Measurements from ENCODE around the gene ABHD2. TPM values are rescaled to one million over a fixed set of nuclear protein-coding genes. Genes with fewer than 3 reads are reported as not detected.

ABHD2 gene
- total RNA-seq, 3 donors from 2014 or later: 48.9 to 72.6 (median 64.1) TPM

DNA sequence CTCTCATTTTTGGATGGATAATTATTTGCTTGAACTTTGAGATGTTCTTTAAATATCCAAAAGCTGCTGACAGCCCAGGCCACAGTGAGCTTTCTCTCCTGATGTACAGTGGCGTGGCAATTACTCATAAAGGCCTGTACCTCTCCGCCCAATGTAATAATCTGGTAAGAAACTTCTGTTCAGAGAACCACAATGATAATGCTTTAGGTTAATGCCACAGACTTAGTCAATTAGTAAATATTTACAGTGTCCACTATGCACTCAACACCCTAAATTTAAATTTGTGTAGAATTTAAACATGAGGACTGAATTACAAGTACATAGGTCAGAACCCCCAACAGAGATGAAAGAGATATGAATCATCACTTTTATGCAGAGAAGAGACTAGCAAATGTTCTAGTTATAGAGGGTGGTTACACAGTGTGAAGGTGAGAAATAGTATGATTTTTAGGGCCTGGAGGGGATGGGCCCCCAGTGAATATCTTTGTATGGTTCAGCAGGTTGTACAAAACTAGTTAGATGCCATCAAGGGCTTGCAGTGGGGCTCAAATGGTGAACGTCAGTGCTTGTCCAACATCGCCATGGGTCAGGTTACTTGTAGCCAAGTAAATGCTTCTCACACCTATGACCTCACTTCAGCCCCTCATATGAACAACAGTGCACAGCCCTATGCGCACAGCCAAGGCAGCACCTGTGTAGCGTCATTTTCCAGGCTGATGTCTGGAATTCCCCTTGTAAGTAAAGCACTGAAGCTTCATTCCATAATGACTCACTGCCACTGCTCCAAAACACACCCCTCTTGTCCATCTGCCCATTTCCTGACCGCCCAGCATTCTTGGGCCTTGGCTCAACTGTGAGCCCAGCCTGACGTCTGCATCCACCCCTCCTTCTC lies 13.3 kb downstream of the ABHD2 start:
- Mint-ChIP-seq H3K36me3 (ENCODE audit: insufficient read depth) (peaks cover 15% of the 10 kb centered on the region), H3K9me3 (no peaks in the 10 kb centered on the region), H3K4me1 (ENCODE audit: low read depth) (peaks cover 20% of the 10 kb centered on the region), H3K4me3 (no peak overlapping the region), H3K27me3 (ENCODE audit: low read depth) (no peaks in the 10 kb centered on the region)
- ATAC-seq: peak in 1 of 2 donors; percentile 56
- no peak for DNase-seq

DNA sequence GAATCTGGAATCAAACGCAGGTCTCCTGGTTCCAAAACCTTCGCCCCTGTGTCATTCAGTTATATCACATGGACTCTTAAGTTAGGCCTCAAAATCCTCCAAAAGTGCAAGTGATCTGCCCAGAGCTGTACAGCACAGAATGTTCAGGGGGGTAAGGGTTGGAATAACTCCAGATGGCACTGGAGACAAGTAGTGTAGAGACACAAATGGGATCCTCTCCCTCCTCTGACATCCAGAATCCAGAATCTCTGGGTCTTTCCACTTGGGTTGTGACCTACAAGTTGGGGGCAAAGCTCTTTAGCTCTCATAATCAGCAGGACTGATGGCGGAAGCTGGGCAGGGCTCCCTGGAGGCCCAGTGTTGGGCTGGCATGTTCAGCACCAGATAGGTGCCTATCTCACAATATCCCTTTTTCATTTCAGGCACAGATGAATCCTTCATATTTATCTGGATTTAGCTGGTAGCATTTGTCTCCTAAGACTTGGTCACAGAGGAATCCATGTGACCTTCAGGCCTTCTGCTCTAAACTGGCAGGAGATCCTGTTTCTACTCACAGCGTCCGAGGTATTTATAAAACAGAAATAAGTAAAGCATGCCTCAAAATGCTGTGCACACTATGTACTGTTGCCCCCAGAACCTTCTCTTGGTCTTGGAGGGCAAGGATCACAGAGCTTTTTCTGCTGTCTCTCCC lies 15.4 kb downstream of the ABHD2 start:
- DNase-seq (no peak), ATAC-seq (no peak)
- Mint-ChIP-seq H3K4me1 (ENCODE audit: low read depth) (peaks cover 21% of the 10 kb centered on the region), H3K4me3 (no peak overlapping the region), H3K9me3 (no peaks in the 10 kb centered on the region), H3K27me3 (ENCODE audit: low read depth) (no peaks in the 10 kb centered on the region), H3K36me3 (ENCODE audit: insufficient read depth) (peaks cover 23% of the 10 kb centered on the region)

DNA sequence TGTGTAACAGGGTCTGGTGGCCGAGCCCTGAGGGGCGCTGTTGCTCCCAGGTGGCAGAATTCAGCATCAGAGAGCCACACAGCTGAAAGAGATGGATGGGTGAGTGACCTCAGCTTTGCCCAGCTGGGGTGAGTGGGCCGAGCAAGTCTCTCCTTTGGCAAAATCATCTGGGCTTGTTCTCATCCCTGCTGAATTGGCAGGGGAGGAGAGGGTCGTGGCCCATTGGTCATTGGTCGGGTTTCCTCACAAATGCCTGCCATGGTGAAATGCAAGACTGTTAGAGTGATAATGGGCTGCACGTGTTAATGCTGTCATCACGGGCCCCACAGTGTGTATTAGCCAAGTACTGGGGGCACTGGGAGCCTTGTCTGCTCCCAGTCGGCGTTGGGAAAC lies 15.9 kb downstream of the ABHD2 start:
- H3K9me3 Mint-ChIP-seq: no peaks in the 10 kb centered on the region
- DNase-seq: no peak
- ATAC-seq: no peak
- no peaks in the 10 kb centered on the region for H3K27me3 Mint-ChIP-seq (ENCODE audit: low read depth)
- peaks cover 22% of the 10 kb centered on the region for H3K36me3 Mint-ChIP-seq (ENCODE audit: insufficient read depth)
- H3K4me1 Mint-ChIP-seq (ENCODE audit: low read depth): peaks cover 19% of the 10 kb centered on the region
- no peak overlapping the region for H3K4me3 Mint-ChIP-seq

GRCh38 chr15:89105147-89105546 lies 16.9 kb downstream of the ABHD2 start:
- no peaks in the 10 kb centered on the region for H3K27me3 Mint-ChIP-seq (ENCODE audit: low read depth)
- H3K4me1 Mint-ChIP-seq (ENCODE audit: low read depth): peaks cover 19% of the 10 kb centered on the region
- H3K9me3 Mint-ChIP-seq: no peaks in the 10 kb centered on the region
- H3K4me3 Mint-ChIP-seq: no peak overlapping the region
- no peak for ATAC-seq
- H3K36me3 Mint-ChIP-seq (ENCODE audit: insufficient read depth): peaks cover 23% of the 10 kb centered on the region
- DNase-seq: no peak

- Mint-ChIP-seq H3K9me3 (no peaks in the 10 kb centered on the region), H3K27me3 (ENCODE audit: low read depth) (no peaks in the 10 kb centered on the region), H3K36me3 (ENCODE audit: insufficient read depth) (peaks cover 23% of the 10 kb centered on the region), H3K4me3 (no peak overlapping the region), H3K4me1 (ENCODE audit: low read depth) (peaks cover 14% of the 10 kb centered on the region)
- ATAC-seq (no peak), DNase-seq (no peak)
Measured at GRCh38 chr15:89106200-89106599, 17.9 kb downstream of the ABHD2 start.

GRCh38 chr15:89107984-89108383 lies 19.7 kb downstream of the ABHD2 start:
- H3K9me3 Mint-ChIP-seq: no peaks in the 10 kb centered on the region
- no peak overlapping the region for H3K4me3 Mint-ChIP-seq
- H3K27me3 Mint-ChIP-seq (ENCODE audit: low read depth): no peaks in the 10 kb centered on the region
- no peak for DNase-seq
- peaks cover 18% of the 10 kb centered on the region for H3K4me1 Mint-ChIP-seq (ENCODE audit: low read depth)
- no peak for ATAC-seq
- H3K36me3 Mint-ChIP-seq (ENCODE audit: insufficient read depth): peaks cover 16% of the 10 kb centered on the region

- H3K4me3 Mint-ChIP-seq: no peak overlapping the region
- no peak for DNase-seq
- no peaks in the 10 kb centered on the region for H3K9me3 Mint-ChIP-seq
- H3K4me1 Mint-ChIP-seq (ENCODE audit: low read depth): peaks cover 23% of the 10 kb centered on the region
- H3K36me3 Mint-ChIP-seq (ENCODE audit: insufficient read depth): peaks cover 18% of the 10 kb centered on the region
- ATAC-seq: no peak
- H3K27me3 Mint-ChIP-seq (ENCODE audit: low read depth): no peaks in the 10 kb centered on the region
Measured at GRCh38 chr15:89108835-89109234, 20.6 kb downstream of the ABHD2 start.

DNA sequence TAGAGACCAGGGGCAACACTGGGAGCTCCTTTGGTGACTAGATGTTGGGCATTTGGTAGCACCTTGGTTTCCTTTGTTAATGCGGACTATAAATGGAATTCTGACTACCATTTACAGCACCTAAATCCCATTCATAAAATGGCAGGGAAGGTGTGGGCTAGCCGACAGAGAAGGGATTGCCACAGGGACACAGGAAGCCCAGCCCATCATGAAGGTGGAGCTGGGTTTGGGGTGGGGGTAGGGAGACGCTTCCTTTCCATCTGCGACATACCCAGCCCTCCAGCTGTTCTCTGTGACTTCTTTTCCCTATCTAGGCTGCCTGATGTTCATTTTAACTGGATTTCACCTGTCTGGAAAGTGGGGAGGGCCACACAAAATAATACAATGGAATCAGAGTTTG lies 21.0 kb downstream of the ABHD2 start:
- H3K36me3 Mint-ChIP-seq (ENCODE audit: insufficient read depth): peaks cover 18% of the 10 kb centered on the region
- no peaks in the 10 kb centered on the region for H3K27me3 Mint-ChIP-seq (ENCODE audit: low read depth)
- no peak overlapping the region for H3K4me3 Mint-ChIP-seq
- peaks cover 23% of the 10 kb centered on the region for H3K4me1 Mint-ChIP-seq (ENCODE audit: low read depth)
- no peaks in the 10 kb centered on the region for H3K9me3 Mint-ChIP-seq
- ATAC-seq (no peak), DNase-seq (no peak)

DNA sequence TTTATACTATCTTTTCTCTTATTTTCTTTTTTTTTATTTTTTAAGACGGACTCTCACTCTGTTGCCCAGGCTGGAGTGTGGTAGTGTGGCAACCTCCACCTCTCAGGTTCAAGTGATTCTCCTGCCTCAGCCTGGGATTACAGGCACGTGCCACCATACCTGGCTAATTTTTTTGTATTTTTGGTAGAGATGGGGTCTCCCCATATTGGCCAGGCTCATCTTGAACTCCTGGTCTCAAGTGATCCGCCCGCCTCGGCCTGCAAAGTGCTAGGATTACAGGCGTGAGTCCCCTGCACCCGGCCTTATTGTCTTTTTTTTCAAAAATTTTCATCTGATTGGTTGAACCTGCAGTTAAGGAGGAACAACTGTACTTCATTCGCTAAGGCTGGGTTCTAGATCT lies 21.8 kb downstream of the ABHD2 start:
- H3K4me3 Mint-ChIP-seq: no peak overlapping the region
- no peak for ATAC-seq
- no peak for DNase-seq
- H3K4me1 Mint-ChIP-seq (ENCODE audit: low read depth): peaks cover 23% of the 10 kb centered on the region
- no peaks in the 10 kb centered on the region for H3K27me3 Mint-ChIP-seq (ENCODE audit: low read depth)
- no peaks in the 10 kb centered on the region for H3K9me3 Mint-ChIP-seq
- peaks cover 23% of the 10 kb centered on the region for H3K36me3 Mint-ChIP-seq (ENCODE audit: insufficient read depth)

DNA sequence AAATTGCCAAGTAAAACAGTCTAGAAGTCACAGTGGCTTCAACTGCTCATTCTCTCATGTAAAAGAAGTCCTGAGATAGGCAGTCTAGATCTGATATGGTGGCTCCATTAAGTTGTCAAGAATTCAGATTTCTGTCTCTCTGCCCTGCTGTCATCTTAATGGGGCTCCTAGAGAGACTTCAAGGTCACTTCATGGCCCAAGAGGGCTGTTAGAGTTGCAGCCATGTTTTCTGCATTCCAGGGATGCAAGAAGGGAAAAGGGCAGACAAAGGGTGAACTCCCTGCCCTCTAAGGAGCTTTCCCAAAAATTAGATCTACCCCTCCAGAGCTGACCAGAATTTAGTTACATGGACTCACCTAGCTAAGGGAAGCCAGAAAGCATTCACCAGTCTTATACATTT lies 23.1 kb downstream of the ABHD2 start:
- peaks cover 23% of the 10 kb centered on the region for H3K4me1 Mint-ChIP-seq (ENCODE audit: low read depth)
- H3K9me3 Mint-ChIP-seq: no peaks in the 10 kb centered on the region
- ATAC-seq: no peak
- H3K4me3 Mint-ChIP-seq: no peak overlapping the region
- H3K27me3 Mint-ChIP-seq (ENCODE audit: low read depth): no peaks in the 10 kb centered on the region
- H3K36me3 Mint-ChIP-seq (ENCODE audit: insufficient read depth): peaks cover 26% of the 10 kb centered on the region
- DNase-seq: no peak

- H3K9me3 Mint-ChIP-seq: no peaks in the 10 kb centered on the region
- peaks cover 22% of the 10 kb centered on the region for H3K4me1 Mint-ChIP-seq (ENCODE audit: low read depth)
- DNase-seq (no peak), ATAC-seq (no peak)
- no peak overlapping the region for H3K4me3 Mint-ChIP-seq
- peaks cover 31% of the 10 kb centered on the region for H3K36me3 Mint-ChIP-seq (ENCODE audit: insufficient read depth)
- no peaks in the 10 kb centered on the region for H3K27me3 Mint-ChIP-seq (ENCODE audit: low read depth)
Measured at GRCh38 chr15:89111961-89112340, 23.7 kb downstream of the ABHD2 start.

- peaks cover 30% of the 10 kb centered on the region for H3K36me3 Mint-ChIP-seq (ENCODE audit: insufficient read depth)
- no peak overlapping the region for H3K4me3 Mint-ChIP-seq
- ATAC-seq: no peak
- no peaks in the 10 kb centered on the region for H3K9me3 Mint-ChIP-seq
- DNase-seq: no peak
- no peaks in the 10 kb centered on the region for H3K27me3 Mint-ChIP-seq (ENCODE audit: low read depth)
- H3K4me1 Mint-ChIP-seq (ENCODE audit: low read depth): peaks cover 19% of the 10 kb centered on the region
Measured at GRCh38 chr15:89112341-89112971, 24.2 kb downstream of the ABHD2 start.

GRCh38 chr15:89113296-89114024 lies 25.2 kb downstream of the ABHD2 start:
- no peak for ATAC-seq
- H3K9me3 Mint-ChIP-seq: no peaks in the 10 kb centered on the region
- H3K27me3 Mint-ChIP-seq (ENCODE audit: low read depth): no peaks in the 10 kb centered on the region
- DNase-seq: no peak
- H3K36me3 Mint-ChIP-seq (ENCODE audit: insufficient read depth): peaks cover 29% of the 10 kb centered on the region
- H3K4me1 Mint-ChIP-seq (ENCODE audit: low read depth): peaks cover 19% of the 10 kb centered on the region
- H3K4me3 Mint-ChIP-seq: no peak overlapping the region

DNA sequence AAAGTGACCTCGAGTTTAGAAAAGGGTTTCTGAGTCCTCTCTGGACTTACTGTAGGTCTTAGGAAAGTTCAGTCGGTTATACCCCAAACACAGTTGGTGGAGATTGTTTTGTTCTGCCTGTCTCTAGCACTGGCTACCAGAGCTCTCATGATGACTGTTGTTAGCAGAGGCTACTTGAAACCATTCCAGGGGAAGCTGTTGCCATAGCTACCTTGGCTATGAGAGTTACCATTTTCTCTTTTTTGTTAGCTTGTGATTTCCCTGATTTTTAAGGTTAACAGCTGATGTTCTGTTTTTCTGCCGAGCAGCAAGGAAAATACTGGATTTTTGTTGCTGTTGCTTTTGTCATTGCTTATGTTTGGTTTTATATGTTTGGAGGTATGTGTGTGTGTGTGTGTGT lies 26.7 kb downstream of the ABHD2 start:
- DNase-seq (no peak), ATAC-seq (no peak)
- no peak overlapping the region for H3K4me3 Mint-ChIP-seq
- peaks cover 33% of the 10 kb centered on the region for H3K36me3 Mint-ChIP-seq (ENCODE audit: insufficient read depth)
- no peaks in the 10 kb centered on the region for H3K27me3 Mint-ChIP-seq (ENCODE audit: low read depth)
- no peaks in the 10 kb centered on the region for H3K9me3 Mint-ChIP-seq
- peaks cover 17% of the 10 kb centered on the region for H3K4me1 Mint-ChIP-seq (ENCODE audit: low read depth)
